ENCODE results near the gene RNASEH1.

DNA sequence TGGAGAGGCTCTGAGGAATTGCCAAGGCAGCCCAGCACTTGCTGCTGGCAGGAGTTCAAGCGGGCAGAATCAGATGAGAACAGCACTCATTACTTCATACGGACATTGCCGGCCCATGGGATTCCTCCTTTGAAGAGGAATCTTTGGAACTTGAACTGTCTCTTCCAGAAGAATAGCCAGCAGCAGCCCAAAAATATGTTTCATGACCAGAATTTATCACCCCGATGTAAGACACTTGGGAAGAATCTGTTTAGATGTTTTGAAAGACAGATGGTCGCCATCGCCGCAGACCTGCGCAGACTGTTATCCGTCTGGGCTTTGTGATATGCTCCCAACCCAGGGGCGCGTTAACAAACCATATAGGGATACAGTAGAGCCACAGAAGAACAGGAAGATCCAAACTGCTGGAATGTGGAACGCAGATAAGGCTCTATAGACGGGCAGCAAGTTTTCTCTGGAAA is 35.1 kb downstream of the RNASEH1 start:
- TF ChIP-seq, protein P1, sequence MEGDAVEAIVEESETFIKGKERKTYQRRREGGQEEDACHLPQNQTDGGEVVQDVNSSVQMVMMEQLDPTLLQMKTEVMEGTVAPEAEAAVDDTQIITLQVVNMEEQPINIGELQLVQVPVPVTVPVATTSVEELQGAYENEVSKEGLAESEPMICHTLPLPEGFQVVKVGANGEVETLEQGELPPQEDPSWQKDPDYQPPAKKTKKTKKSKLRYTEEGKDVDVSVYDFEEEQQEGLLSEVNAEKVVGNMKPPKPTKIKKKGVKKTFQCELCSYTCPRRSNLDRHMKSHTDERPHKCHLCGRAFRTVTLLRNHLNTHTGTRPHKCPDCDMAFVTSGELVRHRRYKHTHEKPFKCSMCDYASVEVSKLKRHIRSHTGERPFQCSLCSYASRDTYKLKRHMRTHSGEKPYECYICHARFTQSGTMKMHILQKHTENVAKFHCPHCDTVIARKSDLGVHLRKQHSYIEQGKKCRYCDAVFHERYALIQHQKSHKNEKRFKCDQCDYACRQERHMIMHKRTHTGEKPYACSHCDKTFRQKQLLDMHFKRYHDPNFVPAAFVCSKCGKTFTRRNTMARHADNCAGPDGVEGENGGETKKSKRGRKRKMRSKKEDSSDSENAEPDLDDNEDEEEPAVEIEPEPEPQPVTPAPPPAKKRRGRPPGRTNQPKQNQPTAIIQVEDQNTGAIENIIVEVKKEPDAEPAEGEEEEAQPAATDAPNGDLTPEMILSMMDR (IDR thresholded peaks at IDR 0.05) = no peak
- TF ChIP-seq POLR2A (IDR thresholded peaks at IDR 0.05) (no peak), EP300 (IDR thresholded peaks at IDR 0.05) (no peak)
